HG03066 (cell line): ENCODE results near the gene ASTN2.

ENCODE experiments used
- ATAC-seq: cut with Tn5 transposase; IDR thresholded peaks from one replicate; pipeline ENCODE4 v1.9.1; 2021; ENCODE audit warnings: low read depth; ENCODE audit not compliant: unreplicated experiment

The ASTN2 gene

GRCh38 chr9:116616304-116616914, 798.4 kb downstream of the ASTN2 start:
- ATAC-seq = no peak

GRCh38 chr9:116608064-116608463, 806.8 kb downstream of the ASTN2 start:
- ATAC-seq = no peak

- ATAC-seq = no peak
Measured at GRCh38 chr9:116605904-116606341, 808.9 kb downstream of the ASTN2 start.

GRCh38 chr9:116605060-116605459, 809.8 kb downstream of the ASTN2 start:
- ATAC-seq = no peak

- ATAC-seq = no peak
Measured at GRCh38 chr9:116604251-116604650, 810.6 kb downstream of the ASTN2 start.

GRCh38 chr9:116599342-116599884, 815.4 kb downstream of the ASTN2 start:
- ATAC-seq = no peak

- no peak for ATAC-seq
Measured at GRCh38 chr9:116596646-116597045, 818.2 kb downstream of the ASTN2 start.

GRCh38 chr9:116594547-116594946, 820.3 kb downstream of the ASTN2 start:
- no peak for ATAC-seq

GRCh38 chr9:116592970-116593369, 821.9 kb downstream of the ASTN2 start:
- no peak for ATAC-seq

- peak; percentile 61 for ATAC-seq
Measured at GRCh38 chr9:116589392-116590354, 825.2 kb downstream of the ASTN2 start.

- ATAC-seq = no peak
Measured at GRCh38 chr9:116587919-116588318, 826.9 kb downstream of the ASTN2 start.

GRCh38 chr9:116585896-116586295, 829.0 kb downstream of the ASTN2 start:
- no peak for ATAC-seq

GRCh38 chr9:116585204-116585603, 829.7 kb downstream of the ASTN2 start:
- ATAC-seq = no peak

- ATAC-seq = no peak
Measured at GRCh38 chr9:116580853-116581252, 834.0 kb downstream of the ASTN2 start.

- no peak for ATAC-seq
Measured at GRCh38 chr9:116576386-116576785, 838.5 kb downstream of the ASTN2 start.

GRCh38 chr9:116574027-116574679, 840.7 kb downstream of the ASTN2 start:
- ATAC-seq = no peak

GRCh38 chr9:116572095-116572748, 842.6 kb downstream of the ASTN2 start:
- ATAC-seq = peak; percentile 95

- no peak for ATAC-seq
Measured at GRCh38 chr9:116569111-116569510, 845.7 kb downstream of the ASTN2 start.

- ATAC-seq = no peak
Measured at GRCh38 chr9:116566677-116567488, 848.0 kb downstream of the ASTN2 start.

GRCh38 chr9:116565986-116566385, 848.9 kb downstream of the ASTN2 start:
- no peak for ATAC-seq
